OCI-LY7 (cell line): ENCODE measurements around the gene TSPAN9. TPM values are rescaled to one million over a fixed set of nuclear protein-coding genes. Genes with fewer than 3 reads are reported as not detected.

Experiments used
- BruUV-seq: library from RNA; stranded (reverse); fragments of 400-500 nt; replicated peaks from 2 replicates; lab custom pipeline; 2021; lab: Mats Ljungman, UMichigan
- CTCF ChIA-PET: fragments of 300-600 bp; sonication (Branson Sonifier 250); formaldehyde crosslinking; loops from one replicate; lab custom pipeline; 2022; ENCODE audit warnings: antibody characterized with exemption; ENCODE audit not compliant: unreplicated experiment; lab: Charles Lee
- POLR2A ChIA-PET: fragments of 300-600 bp; sonication (Branson Sonifier 250); formaldehyde crosslinking; loops from one replicate; lab custom pipeline; 2022; ENCODE audit warnings: antibody characterized with exemption; lab: Charles Lee
- DNase-seq: peaks from one replicate; pipeline ENCODE4 v3.0.0-alpha.2; 2015; ENCODE audit warnings: low spot score
- H2AFZ ChIP-seq: fragments of 200-600 bp; sonication (generic), shearing (Covaris generic); 2 replicates; pipeline ENCODE4 v1.6.1; 2014; ENCODE audit warnings: mild to moderate bottlenecking, antibody characterized with exemption, low read length, moderate library complexity
- H3K27ac ChIP-seq: fragments of 200-600 bp; sonication (generic); 2 replicates; pipeline ENCODE4 v1.5.1; 2014; ENCODE audit warnings: mixed run types, low read depth, mild to moderate bottlenecking, moderate library complexity, low read length, inconsistent platforms; ENCODE audit not compliant: poor library complexity, severe bottlenecking
- H3K36me3 ChIP-seq: fragments of 200-600 bp; sonication (generic); 2 replicates; pipeline ENCODE4 v1.6.1; 2014; ENCODE audit warnings: mild to moderate bottlenecking, antibody characterized with exemption, low read length, moderate library complexity, mixed read lengths; ENCODE audit not compliant: insufficient read depth
- H3K4me1 ChIP-seq: fragments of 200-600 bp; sonication (generic); 2 replicates; pipeline ENCODE4 v1.5.1; 2014; ENCODE audit warnings: mild to moderate bottlenecking, low read length; ENCODE audit not compliant: insufficient read depth, poor library complexity, severe bottlenecking
- H3K4me2 ChIP-seq: fragments of 200-600 bp; sonication (generic); 2 replicates; pipeline ENCODE4 v1.6.1; 2014; ENCODE audit warnings: mild to moderate bottlenecking, low read length
- H3K4me3 ChIP-seq: fragments of 200-600 bp; sonication (generic); 2 replicates; pipeline ENCODE4 v1.5.1; 2014; ENCODE audit warnings: mild to moderate bottlenecking, low read depth, low read length; ENCODE audit not compliant: poor library complexity, severe bottlenecking
- H3K79me2 ChIP-seq: fragments of 200-600 bp; sonication (generic); 2 replicates; pipeline ENCODE4 v1.6.1; 2016; ENCODE audit warnings: low read depth, mild to moderate bottlenecking, low read length, moderate library complexity, mixed read lengths; ENCODE audit not compliant: insufficient read depth
- H3K9me2 ChIP-seq: fragments of 200-600 bp; sonication (generic); 2 replicates; pipeline ENCODE4 v1.6.1; 2016; ENCODE audit warnings: mild to moderate bottlenecking, low read length, mixed read lengths; ENCODE audit not compliant: insufficient read depth
- H3K9me3 ChIP-seq: fragments of 200-600 bp; sonication (generic); 2 replicates; pipeline ENCODE4 v1.6.1; 2014; ENCODE audit warnings: mild to moderate bottlenecking, mixed run types, low read length, mixed read lengths
- H4K20me1 ChIP-seq: fragments of 200-600 bp; sonication (generic); 2 replicates; pipeline ENCODE4 v1.6.1; 2014; ENCODE audit warnings: mild to moderate bottlenecking, antibody characterized with exemption, low read length, moderate library complexity, mixed read lengths; ENCODE audit not compliant: insufficient read depth
- EZH2phosphoT487 ChIP-seq: fragments of 200-600 bp; sonication (generic); IDR thresholded peaks from 2 replicates; pipeline ENCODE4 v1.6.1; 2018; ENCODE audit warnings: low read depth, borderline replicate concordance, mild to moderate bottlenecking, mixed run types, antibody characterized with exemption, low read length, moderate library complexity, mixed read lengths
- intact Hi-C: fragments of 100-400 bp; cut with micrococcal nuclease; formaldehyde crosslinking; loops from one replicate; pipeline ENCODE4 v1.10.0; 2022; ENCODE audit not compliant: unreplicated experiment
- small RNA-seq: library from RNA; depleted of rRNA; stranded (forward); fragments of <200 nt; gene quantifications from one replicate; pipeline ENCODE3, GENCODE V24; 2014
- total RNA-seq, 2 experiments: library from RNA; depleted of rRNA in 1 of 2; stranded (reverse); fragments of >200 nt in 1 of 2; shearing (Covaris generic) in 1 of 2; gene quantifications; 2 replicates each; pipeline ENCODE4 v1.2.3, GENCODE V29; 2014 to 2022
- TF ChIP-seq, protein P1 (sequence below): fragments of 200-600 bp; sonication (generic); conservative IDR thresholded peaks from 2 replicates; pipeline ENCODE4 v1.5.1; 2014; ENCODE audit warnings: mild to moderate bottlenecking, antibody characterized with exemption, low read length, moderate library complexity, mixed read lengths

The TSPAN9 gene
- total RNA-seq, 2 experiments from 2014 or later: 0.50 to 0.74 TPM

- Histone ChIP-seq H3K27ac (no peak overlapping the region), H3K4me2 (no peak overlapping the region), H4K20me1 (no peaks in the 10 kb centered on the region), H3K79me2 (no peaks in the 10 kb centered on the region), H2AFZ (no peak overlapping the region), H3K9me2 (no peaks in the 10 kb centered on the region), H3K9me3 (no peaks in the 10 kb centered on the region), H3K36me3 (no peaks in the 10 kb centered on the region), H3K4me3 (no peak overlapping the region), H3K4me1 (no peaks in the 10 kb centered on the region)
- intact Hi-C loops: no loop called here
- TF ChIP-seq, protein P1, sequence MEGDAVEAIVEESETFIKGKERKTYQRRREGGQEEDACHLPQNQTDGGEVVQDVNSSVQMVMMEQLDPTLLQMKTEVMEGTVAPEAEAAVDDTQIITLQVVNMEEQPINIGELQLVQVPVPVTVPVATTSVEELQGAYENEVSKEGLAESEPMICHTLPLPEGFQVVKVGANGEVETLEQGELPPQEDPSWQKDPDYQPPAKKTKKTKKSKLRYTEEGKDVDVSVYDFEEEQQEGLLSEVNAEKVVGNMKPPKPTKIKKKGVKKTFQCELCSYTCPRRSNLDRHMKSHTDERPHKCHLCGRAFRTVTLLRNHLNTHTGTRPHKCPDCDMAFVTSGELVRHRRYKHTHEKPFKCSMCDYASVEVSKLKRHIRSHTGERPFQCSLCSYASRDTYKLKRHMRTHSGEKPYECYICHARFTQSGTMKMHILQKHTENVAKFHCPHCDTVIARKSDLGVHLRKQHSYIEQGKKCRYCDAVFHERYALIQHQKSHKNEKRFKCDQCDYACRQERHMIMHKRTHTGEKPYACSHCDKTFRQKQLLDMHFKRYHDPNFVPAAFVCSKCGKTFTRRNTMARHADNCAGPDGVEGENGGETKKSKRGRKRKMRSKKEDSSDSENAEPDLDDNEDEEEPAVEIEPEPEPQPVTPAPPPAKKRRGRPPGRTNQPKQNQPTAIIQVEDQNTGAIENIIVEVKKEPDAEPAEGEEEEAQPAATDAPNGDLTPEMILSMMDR: no peak
- TF ChIP-seq EZH2phosphoT487: no peak
- ChIA-PET CTCF (no interaction called here), POLR2A (interaction anchor here (0.6 kb wide), 1 partner anchor 75 kb away, joined by 3 read pairs; no protein-coding TSS in a partner anchor)
- no TSS peak for BruUV-seq
- no peak for DNase-seq
Measured at GRCh38 chr12:3335078-3335487, 257.9 kb downstream of the TSPAN9 start.

Small RNAs within 50 kb of the gene (small RNA-seq; reads per million reads assigned to genes)
- 43.9 reads per million, percentile 98 among the genes with 10 or more reads in this experiment for gene AC005912.1
- not detected for gene RF00017

Other genes with a start within 250 kb of the TSPAN9 start
- gene NRIP2, start 242.3 kb upstream of the TSPAN9 start, total RNA-seq (2014; rRNA removed; shearing (Covaris generic)): not detected in 2 replicates
- not detected in 2 replicates for gene NRIP2, start 242.3 kb upstream of the TSPAN9 start, total RNA-seq (2022)
- 0.25 TPM in 1 of 2 replicates, not detected in the other for gene TEX52, start 220.3 kb upstream of the TSPAN9 start, total RNA-seq (2014; rRNA removed; shearing (Covaris generic))
- gene TEX52, start 220.3 kb upstream of the TSPAN9 start, total RNA-seq (2022): 0.29 TPM in 1 of 2 replicates, not detected in the other
- gene FOXM1, start 200.2 kb upstream of the TSPAN9 start, total RNA-seq (2014; rRNA removed; shearing (Covaris generic)): 91.7 and 109 TPM in 2 replicates
- gene FOXM1, start 200.2 kb upstream of the TSPAN9 start, total RNA-seq (2022): 173 and 194 TPM in 2 replicates
- 35.4 and 48.3 TPM in 2 replicates for gene RHNO1, start 200.2 kb upstream of the TSPAN9 start, total RNA-seq (2014; rRNA removed; shearing (Covaris generic))
- gene RHNO1, start 200.2 kb upstream of the TSPAN9 start, total RNA-seq (2022): 69.8 and 70.6 TPM in 2 replicates
- 6.9 and 10.7 TPM in 2 replicates for gene TULP3, start 186.5 kb upstream of the TSPAN9 start, total RNA-seq (2014; rRNA removed; shearing (Covaris generic))
- gene TULP3, start 186.5 kb upstream of the TSPAN9 start, total RNA-seq (2022): 9.5 and 11.0 TPM in 2 replicates
- gene TEAD4, start 118.0 kb upstream of the TSPAN9 start, total RNA-seq (2014; rRNA removed; shearing (Covaris generic)): not detected in 2 replicates
- not detected in 2 replicates for gene TEAD4, start 118.0 kb upstream of the TSPAN9 start, total RNA-seq (2022)